Inflammatory macrophage treated with lipopolysaccharide for 4 hours (primary cell): ENCODE measurements around the gene SUPT3H.
"Not testable (repeated sequence)": the region's sequence is repeated elsewhere in the genome, so short reads cannot be mapped to it uniquely, and the experiment has no call there.

Experiments
- DNase-seq: peaks from one replicate; pipeline ENCODE4 v3.0.0-alpha.2; 2020

SUPT3H gene

GRCh38 chr6:45314146-45314545, 63.6 kb downstream of the SUPT3H start:
- no peak for DNase-seq

GRCh38 chr6:45310118-45310788, 67.5 kb downstream of the SUPT3H start:
- DNase-seq = no peak

GRCh38 chr6:45305546-45305945, 72.2 kb downstream of the SUPT3H start:
- DNase-seq = no peak

- DNase-seq = no peak
Observed at GRCh38 chr6:45302832-45303231, 74.9 kb downstream of the SUPT3H start.

GRCh38 chr6:45301348-45302142, 76.2 kb downstream of the SUPT3H start:
- no peak for DNase-seq

- DNase-seq = peak; percentile 23
Observed at GRCh38 chr6:45300736-45301135, 77.0 kb downstream of the SUPT3H start.

- no peak for DNase-seq
Observed at GRCh38 chr6:45299096-45299581, 78.6 kb downstream of the SUPT3H start.

- no peak for DNase-seq
Observed at GRCh38 chr6:45297320-45297719, 80.4 kb downstream of the SUPT3H start.

- DNase-seq = peak; percentile 18
Observed at GRCh38 chr6:45294065-45294701, 83.6 kb downstream of the SUPT3H start.

- DNase-seq = no peak
Observed at GRCh38 chr6:45293306-45293705, 84.4 kb downstream of the SUPT3H start.

GRCh38 chr6:45289751-45290514, 87.8 kb downstream of the SUPT3H start:
- no peak for DNase-seq

GRCh38 chr6:45286707-45287106, 91.0 kb downstream of the SUPT3H start:
- not testable (repeated sequence) for DNase-seq

GRCh38 chr6:45278367-45278766, 99.4 kb downstream of the SUPT3H start:
- no peak for DNase-seq

- not testable (repeated sequence) for DNase-seq
Observed at GRCh38 chr6:45277741-45278140, 100.0 kb downstream of the SUPT3H start.

GRCh38 chr6:45275358-45275757, 102.4 kb downstream of the SUPT3H start:
- no peak for DNase-seq

GRCh38 chr6:45272626-45273025, 105.1 kb downstream of the SUPT3H start:
- no peak for DNase-seq

- no peak for DNase-seq
Observed at GRCh38 chr6:45265246-45265645, 112.5 kb downstream of the SUPT3H start.

GRCh38 chr6:45260696-45261095, 117.0 kb downstream of the SUPT3H start:
- DNase-seq = no peak

- no peak for DNase-seq
Observed at GRCh38 chr6:45256697-45257695, 120.7 kb downstream of the SUPT3H start.

GRCh38 chr6:45255434-45255833, 122.3 kb downstream of the SUPT3H start:
- DNase-seq = no peak

GRCh38 chr6:45254253-45254652, 123.5 kb downstream of the SUPT3H start:
- no peak for DNase-seq

GRCh38 chr6:45253453-45253852, 124.3 kb downstream of the SUPT3H start:
- no peak for DNase-seq
